Transverse colon (tissue), 4 donors: ENCODE data around the gene ATPAF2.

Source experiments
- EP300 ChIP-seq: sonication (generic); formaldehyde crosslinking; IDR thresholded peaks from one replicate; pipeline ENCODE4 v1.6.1; 2017; ENCODE audit warnings: antibody characterized with exemption, low read depth
- POLR2A ChIP-seq: fragments of 450-650 bp; IDR thresholded peaks from one replicate; pipeline ENCODE4 v1.6.1; 2016; ENCODE audit warnings: antibody characterized with exemption, mild to moderate bottlenecking, moderate library complexity
- POLR2AphosphoS5 ChIP-seq, 3 donors: sonication (generic); formaldehyde crosslinking; IDR thresholded peaks; one replicate each; pipeline ENCODE4 v1.6.1; 2016; ENCODE audit warnings: antibody characterized with exemption in 3 of 3
- TF ChIP-seq, protein P1 (sequence below), 5 experiments: fragments of 200-600 bp in 3 of 5; fragments of 450-650 bp in 2 of 5; sonication (generic) in 3 of 5; IDR thresholded peaks; 1 replicate in 2 of 5; 2 replicates in 3 of 5; pipeline ENCODE4 v1.5.1; 2016 to 2017; ENCODE audit warnings: antibody characterized with exemption in 5 of 5, inconsistent platforms in 3 of 5, mild to moderate bottlenecking in 2 of 5, moderate library complexity in 1 of 5

DNA sequence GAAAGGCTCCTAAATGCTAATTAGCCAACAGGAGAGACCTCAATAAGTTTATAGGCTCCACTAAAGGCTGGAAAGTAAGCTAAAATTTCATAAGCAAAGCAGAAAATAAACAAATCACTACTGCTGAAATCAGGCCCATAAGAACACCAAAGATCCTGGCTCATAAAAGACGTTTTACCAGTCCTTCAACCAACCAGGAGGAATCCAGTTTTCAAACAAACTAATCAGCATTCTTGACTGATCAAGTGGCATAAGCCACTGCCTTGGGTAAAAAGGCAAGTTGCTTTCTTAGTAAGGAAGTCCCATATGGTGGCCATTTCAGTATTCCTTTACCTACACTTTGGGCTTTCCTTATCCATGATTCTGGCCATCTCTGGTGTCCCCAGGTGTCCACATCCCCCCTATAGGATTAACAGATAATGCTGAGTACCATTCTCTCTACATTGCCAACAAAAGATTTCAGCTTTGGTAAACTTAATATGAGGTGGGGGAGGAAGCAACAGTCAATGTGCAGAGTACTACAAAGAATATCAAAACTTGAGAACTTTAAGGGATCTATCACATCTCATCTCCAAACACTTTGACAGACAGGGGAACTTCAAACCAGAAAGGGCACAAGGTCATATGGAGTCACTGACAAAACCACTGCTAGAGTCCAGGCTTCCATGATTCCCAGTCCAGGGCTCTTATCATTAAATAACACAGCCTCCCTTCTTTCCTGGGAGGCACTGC, 68.1 kb downstream of the ATPAF2 start:
- TF ChIP-seq, protein P1, sequence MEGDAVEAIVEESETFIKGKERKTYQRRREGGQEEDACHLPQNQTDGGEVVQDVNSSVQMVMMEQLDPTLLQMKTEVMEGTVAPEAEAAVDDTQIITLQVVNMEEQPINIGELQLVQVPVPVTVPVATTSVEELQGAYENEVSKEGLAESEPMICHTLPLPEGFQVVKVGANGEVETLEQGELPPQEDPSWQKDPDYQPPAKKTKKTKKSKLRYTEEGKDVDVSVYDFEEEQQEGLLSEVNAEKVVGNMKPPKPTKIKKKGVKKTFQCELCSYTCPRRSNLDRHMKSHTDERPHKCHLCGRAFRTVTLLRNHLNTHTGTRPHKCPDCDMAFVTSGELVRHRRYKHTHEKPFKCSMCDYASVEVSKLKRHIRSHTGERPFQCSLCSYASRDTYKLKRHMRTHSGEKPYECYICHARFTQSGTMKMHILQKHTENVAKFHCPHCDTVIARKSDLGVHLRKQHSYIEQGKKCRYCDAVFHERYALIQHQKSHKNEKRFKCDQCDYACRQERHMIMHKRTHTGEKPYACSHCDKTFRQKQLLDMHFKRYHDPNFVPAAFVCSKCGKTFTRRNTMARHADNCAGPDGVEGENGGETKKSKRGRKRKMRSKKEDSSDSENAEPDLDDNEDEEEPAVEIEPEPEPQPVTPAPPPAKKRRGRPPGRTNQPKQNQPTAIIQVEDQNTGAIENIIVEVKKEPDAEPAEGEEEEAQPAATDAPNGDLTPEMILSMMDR (IDR thresholded peaks at IDR 0.05): no peak
- TF ChIP-seq POLR2A (no peak), POLR2AphosphoS5 (IDR thresholded peaks at IDR 0.05) (no peak), EP300 (no peak)
